Astrocyte (in vitro differentiated cells and primary cell): ENCODE results near the gene ANKRD11.

ENCODE experiments used
- EZH2 ChIP-seq: IDR thresholded peaks from 2 replicates; pipeline ENCODE4 v1.6.1; 2012; ENCODE audit warnings: mild to moderate bottlenecking, low read length, inconsistent platforms; ENCODE audit not compliant: insufficient read depth
- TF ChIP-seq, protein P1 (sequence below): IDR thresholded peaks from 2 replicates; pipeline ENCODE4 v1.5.1; 2011; ENCODE audit warnings: low read depth, mild to moderate bottlenecking, inconsistent platforms, low read length, moderate library complexity; ENCODE audit not compliant: insufficient read depth

DNA sequence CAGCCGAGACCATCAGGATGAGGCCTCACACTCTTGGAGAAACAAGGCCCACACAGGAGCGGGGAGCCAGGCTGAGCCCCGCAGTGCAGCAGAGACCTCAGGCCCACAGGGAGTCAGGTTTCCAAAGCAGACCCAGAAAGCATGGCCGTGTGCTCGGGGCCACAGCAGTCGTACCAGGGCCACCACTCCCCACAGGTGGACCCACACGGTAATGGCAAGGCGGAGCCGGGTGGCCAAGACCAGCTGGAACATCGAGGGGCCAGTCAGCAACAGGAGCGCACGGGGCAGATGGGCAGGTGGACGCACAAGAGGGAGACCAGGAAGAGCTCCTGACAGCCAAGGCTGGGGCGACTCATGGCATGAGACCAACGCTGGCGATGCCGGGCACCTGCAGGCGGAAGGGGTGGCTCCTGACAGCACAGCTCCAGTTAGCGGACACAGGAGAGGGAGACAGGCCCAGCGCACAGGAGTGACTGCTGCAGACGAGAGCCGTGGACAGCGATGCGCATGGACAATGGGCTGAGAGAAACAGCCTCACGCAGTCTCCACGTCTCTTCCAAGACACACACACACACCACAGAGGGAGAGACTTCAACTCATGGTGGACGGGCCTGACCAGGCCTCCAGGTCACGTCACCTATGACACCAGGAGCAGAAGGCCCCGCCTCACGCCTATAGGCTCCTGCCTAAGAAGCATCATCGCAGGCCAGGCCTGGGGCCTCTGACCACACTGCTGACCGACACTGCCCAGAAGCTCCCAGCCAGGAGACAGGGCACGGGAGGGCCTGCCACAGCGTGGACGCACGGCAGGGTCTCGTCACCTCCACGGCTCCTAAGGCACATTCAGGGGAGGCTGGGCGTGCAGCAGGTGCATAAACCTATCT is 214.3 kb downstream of the ANKRD11 start:
- no peak for TF ChIP-seq EZH2
- TF ChIP-seq, protein P1, sequence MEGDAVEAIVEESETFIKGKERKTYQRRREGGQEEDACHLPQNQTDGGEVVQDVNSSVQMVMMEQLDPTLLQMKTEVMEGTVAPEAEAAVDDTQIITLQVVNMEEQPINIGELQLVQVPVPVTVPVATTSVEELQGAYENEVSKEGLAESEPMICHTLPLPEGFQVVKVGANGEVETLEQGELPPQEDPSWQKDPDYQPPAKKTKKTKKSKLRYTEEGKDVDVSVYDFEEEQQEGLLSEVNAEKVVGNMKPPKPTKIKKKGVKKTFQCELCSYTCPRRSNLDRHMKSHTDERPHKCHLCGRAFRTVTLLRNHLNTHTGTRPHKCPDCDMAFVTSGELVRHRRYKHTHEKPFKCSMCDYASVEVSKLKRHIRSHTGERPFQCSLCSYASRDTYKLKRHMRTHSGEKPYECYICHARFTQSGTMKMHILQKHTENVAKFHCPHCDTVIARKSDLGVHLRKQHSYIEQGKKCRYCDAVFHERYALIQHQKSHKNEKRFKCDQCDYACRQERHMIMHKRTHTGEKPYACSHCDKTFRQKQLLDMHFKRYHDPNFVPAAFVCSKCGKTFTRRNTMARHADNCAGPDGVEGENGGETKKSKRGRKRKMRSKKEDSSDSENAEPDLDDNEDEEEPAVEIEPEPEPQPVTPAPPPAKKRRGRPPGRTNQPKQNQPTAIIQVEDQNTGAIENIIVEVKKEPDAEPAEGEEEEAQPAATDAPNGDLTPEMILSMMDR, result no peak
